Stimulated activated naive CD8-positive, alpha-beta T cell treated with anti-CD3 and anti-CD28 coated beads, Interleukin-15, Interleukin-2, amounts not matched to agents 100 ng/mL and 50 ng/mL, for 24 hours (primary cell): ENCODE measurements around the gene DCST1.

ENCODE experiments used
- H3K27ac Mint-ChIP-seq: one replicate; pipeline ENCODE4 v1.8.0; 2021; ENCODE audit warnings: mild to moderate bottlenecking, mixed read lengths
- H3K27me3 Mint-ChIP-seq: one replicate; pipeline ENCODE4 v1.8.0; 2021; ENCODE audit warnings: mixed read lengths
- H3K36me3 Mint-ChIP-seq: one replicate; pipeline ENCODE4 v1.8.0; 2021; ENCODE audit warnings: low read depth, mixed read lengths
- H3K4me1 Mint-ChIP-seq: one replicate; pipeline ENCODE4 v1.8.0; 2021; ENCODE audit warnings: low read depth, mixed read lengths
- H3K4me3 Mint-ChIP-seq: one replicate; pipeline ENCODE4 v1.8.0; 2021; ENCODE audit warnings: mild to moderate bottlenecking, mixed read lengths
- H3K9me3 Mint-ChIP-seq: one replicate; pipeline ENCODE4 v1.8.0; 2021; ENCODE audit warnings: mixed read lengths

Gene DCST1

DNA sequence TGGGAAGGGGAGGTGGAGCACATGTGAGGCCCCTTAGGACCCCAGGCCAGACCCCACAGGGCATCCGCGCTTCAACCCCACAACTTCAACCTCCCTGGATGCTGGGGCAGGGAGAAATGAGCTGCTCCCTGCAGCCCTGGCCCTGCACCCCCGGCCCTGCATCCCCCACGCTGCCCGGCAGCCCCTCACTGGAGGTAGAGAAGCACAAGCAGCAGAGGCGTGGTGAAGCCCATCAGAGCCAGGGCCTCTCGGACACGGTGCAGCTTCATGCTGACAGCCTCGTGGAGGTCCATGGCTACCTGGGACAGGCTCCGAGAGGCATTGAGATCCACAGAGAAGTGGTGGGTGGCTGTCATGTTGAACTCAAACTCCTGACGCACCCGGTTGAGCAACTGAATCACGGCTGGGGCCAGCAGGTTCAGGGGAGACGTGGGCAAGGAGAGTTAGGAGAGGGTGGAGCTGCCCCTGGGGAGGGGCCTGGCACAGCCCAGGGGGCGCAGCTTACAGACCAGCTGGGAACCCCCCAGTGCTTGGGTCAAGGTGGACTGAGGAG is 3.3 kb upstream of the DCST1 start:
- no peaks in the 10 kb centered on the region for H3K4me1 Mint-ChIP-seq
- no peaks in the 10 kb centered on the region for H3K27me3 Mint-ChIP-seq
- no peak overlapping the region for H3K27ac Mint-ChIP-seq
- H3K4me3 Mint-ChIP-seq: no peak overlapping the region
- H3K36me3 Mint-ChIP-seq: no peaks in the 10 kb centered on the region
- no peaks in the 10 kb centered on the region for H3K9me3 Mint-ChIP-seq

DNA sequence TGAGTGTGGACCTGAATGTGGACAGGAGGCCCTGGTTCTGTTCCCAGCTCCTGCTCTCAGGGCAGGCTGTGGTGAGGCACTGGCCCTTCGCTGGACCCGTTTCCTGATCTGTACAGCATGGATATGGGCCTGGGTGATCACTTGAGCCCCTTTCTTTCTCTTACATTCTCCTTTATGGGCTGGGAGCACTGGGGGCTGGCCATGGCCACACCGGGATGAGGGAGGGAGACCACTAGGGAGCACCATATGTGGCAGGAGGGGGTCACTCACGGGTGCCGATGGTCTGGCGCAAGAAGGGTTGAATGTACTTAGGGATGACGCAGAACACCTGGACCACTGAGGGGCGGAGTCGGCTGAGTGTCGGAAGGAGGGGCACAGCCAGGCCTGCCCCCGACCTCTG is 2.7 kb upstream of the DCST1 start:
- Mint-ChIP-seq H3K4me1 (no peaks in the 10 kb centered on the region), H3K9me3 (no peaks in the 10 kb centered on the region), H3K36me3 (no peaks in the 10 kb centered on the region), H3K27me3 (no peaks in the 10 kb centered on the region), H3K4me3 (no peak overlapping the region), H3K27ac (no peak overlapping the region)

- no peaks in the 10 kb centered on the region for H3K9me3 Mint-ChIP-seq
- H3K36me3 Mint-ChIP-seq: no peaks in the 10 kb centered on the region
- no peaks in the 10 kb centered on the region for H3K27me3 Mint-ChIP-seq
- no peak overlapping the region for H3K4me3 Mint-ChIP-seq
- no peak overlapping the region for H3K27ac Mint-ChIP-seq
- H3K4me1 Mint-ChIP-seq: no peaks in the 10 kb centered on the region
These were observed 738 bp upstream of the DCST1 start for GRCh38 chr1:155032886-155033285.

- Mint-ChIP-seq H3K4me3 (no peak overlapping the region), H3K27ac (no peak overlapping the region), H3K4me1 (no peaks in the 10 kb centered on the region), H3K36me3 (no peaks in the 10 kb centered on the region), H3K27me3 (peaks cover 5% of the 10 kb centered on the region), H3K9me3 (no peaks in the 10 kb centered on the region)
These were observed 939 bp downstream of the DCST1 start for GRCh38 chr1:155034318-155035208.

DNA sequence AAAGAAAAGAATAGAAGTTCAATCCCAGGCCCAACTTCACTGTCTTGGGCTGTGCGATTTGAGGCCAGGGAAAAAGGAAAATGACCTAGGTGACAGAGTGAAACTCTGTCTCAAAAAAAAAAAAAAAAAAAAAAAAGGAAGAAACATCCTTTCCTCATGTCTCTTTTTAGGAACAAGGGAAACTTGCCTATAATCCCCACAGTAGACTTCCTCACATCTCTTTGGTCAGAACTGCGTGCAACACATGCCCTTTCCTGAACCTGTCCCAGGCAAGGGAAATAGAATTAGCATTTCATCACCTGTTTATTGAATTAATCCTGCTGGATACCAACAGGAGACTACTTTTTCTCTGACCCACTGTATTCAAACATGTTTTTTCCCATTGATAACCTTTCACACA is 2.3 kb downstream of the DCST1 start:
- peaks cover 5% of the 10 kb centered on the region for H3K27me3 Mint-ChIP-seq
- no peak overlapping the region for H3K4me3 Mint-ChIP-seq
- H3K4me1 Mint-ChIP-seq: no peaks in the 10 kb centered on the region
- H3K9me3 Mint-ChIP-seq: no peaks in the 10 kb centered on the region
- H3K36me3 Mint-ChIP-seq: no peaks in the 10 kb centered on the region
- no peak overlapping the region for H3K27ac Mint-ChIP-seq

- no peaks in the 10 kb centered on the region for H3K4me1 Mint-ChIP-seq
- no peak overlapping the region for H3K4me3 Mint-ChIP-seq
- H3K36me3 Mint-ChIP-seq: no peaks in the 10 kb centered on the region
- H3K9me3 Mint-ChIP-seq: no peaks in the 10 kb centered on the region
- peaks cover 5% of the 10 kb centered on the region for H3K27me3 Mint-ChIP-seq
- H3K27ac Mint-ChIP-seq: no peak overlapping the region
These were observed 3.4 kb downstream of the DCST1 start for GRCh38 chr1:155037043-155037442.

DNA sequence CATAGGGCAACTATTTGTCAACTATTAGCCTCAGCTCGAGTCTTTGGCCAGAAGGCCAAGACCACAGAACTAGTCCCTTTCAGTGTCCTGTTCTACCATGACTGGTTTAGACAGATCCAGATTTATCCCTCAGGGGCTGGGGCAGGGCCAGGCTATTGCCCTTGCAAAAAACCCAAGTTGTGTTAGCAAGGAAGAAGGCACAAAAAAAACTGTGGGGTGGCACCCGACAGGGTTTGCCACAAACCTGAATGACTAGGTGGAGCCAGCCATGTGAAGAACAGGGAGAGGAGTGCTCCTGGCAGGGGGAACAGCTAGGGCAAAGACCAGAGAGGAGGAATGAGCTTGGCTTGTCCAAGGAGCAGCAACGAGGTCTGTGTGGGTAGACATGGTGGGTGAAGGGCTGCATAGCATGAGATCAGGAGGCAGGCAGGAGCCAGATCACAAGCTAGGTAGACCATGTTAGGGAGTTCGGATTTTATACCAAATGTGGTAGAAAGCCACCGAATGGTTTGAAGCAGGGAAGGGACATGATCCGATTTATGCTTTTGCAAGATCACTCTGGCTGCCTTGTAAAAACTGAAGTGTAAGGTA is 4.3 kb downstream of the DCST1 start:
- Mint-ChIP-seq H3K9me3 (no peaks in the 10 kb centered on the region), H3K4me1 (no peaks in the 10 kb centered on the region), H3K36me3 (no peaks in the 10 kb centered on the region), H3K27ac (no peak overlapping the region), H3K27me3 (peaks cover 5% of the 10 kb centered on the region), H3K4me3 (no peak overlapping the region)

- H3K36me3 Mint-ChIP-seq: no peaks in the 10 kb centered on the region
- H3K4me3 Mint-ChIP-seq: no peak overlapping the region
- peaks cover 5% of the 10 kb centered on the region for H3K27me3 Mint-ChIP-seq
- H3K9me3 Mint-ChIP-seq: no peaks in the 10 kb centered on the region
- H3K4me1 Mint-ChIP-seq: no peaks in the 10 kb centered on the region
- H3K27ac Mint-ChIP-seq: no peak overlapping the region
These were observed 5.1 kb downstream of the DCST1 start for GRCh38 chr1:155038602-155039307.

DNA sequence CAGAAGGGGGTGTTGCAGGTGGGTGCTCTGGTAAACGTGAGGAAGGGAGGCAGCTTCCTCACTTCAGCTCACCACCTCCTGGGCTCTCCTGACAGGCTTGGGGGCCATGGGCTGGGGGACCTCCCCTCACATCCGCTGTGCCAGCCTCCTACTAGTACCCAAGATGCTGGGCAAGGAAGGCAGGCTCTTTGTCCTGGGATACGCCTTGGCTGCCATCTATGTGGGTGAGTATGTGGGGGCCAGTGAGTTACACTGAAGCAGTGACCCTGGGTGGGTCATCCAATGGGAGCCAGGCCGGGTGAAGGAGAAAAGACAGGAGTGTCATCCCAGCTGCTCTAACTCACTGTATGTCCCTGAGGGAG is 5.7 kb downstream of the DCST1 start:
- H3K9me3 Mint-ChIP-seq: no peaks in the 10 kb centered on the region
- H3K36me3 Mint-ChIP-seq: no peaks in the 10 kb centered on the region
- H3K4me3 Mint-ChIP-seq: no peak overlapping the region
- H3K4me1 Mint-ChIP-seq: no peaks in the 10 kb centered on the region
- peaks cover 5% of the 10 kb centered on the region for H3K27me3 Mint-ChIP-seq
- H3K27ac Mint-ChIP-seq: no peak overlapping the region

GRCh38 chr1:155040358-155041093 is 6.9 kb downstream of the DCST1 start:
- no peak overlapping the region for H3K4me3 Mint-ChIP-seq
- H3K36me3 Mint-ChIP-seq: no peaks in the 10 kb centered on the region
- H3K4me1 Mint-ChIP-seq: peaks cover 8% of the 10 kb centered on the region
- H3K27ac Mint-ChIP-seq: no peak overlapping the region
- peaks cover 5% of the 10 kb centered on the region for H3K27me3 Mint-ChIP-seq
- no peaks in the 10 kb centered on the region for H3K9me3 Mint-ChIP-seq

- Mint-ChIP-seq H3K4me3 (no peak overlapping the region), H3K9me3 (no peaks in the 10 kb centered on the region), H3K36me3 (no peaks in the 10 kb centered on the region)
These were observed 9.2 kb downstream of the DCST1 start for GRCh38 chr1:155042789-155043188.

DNA sequence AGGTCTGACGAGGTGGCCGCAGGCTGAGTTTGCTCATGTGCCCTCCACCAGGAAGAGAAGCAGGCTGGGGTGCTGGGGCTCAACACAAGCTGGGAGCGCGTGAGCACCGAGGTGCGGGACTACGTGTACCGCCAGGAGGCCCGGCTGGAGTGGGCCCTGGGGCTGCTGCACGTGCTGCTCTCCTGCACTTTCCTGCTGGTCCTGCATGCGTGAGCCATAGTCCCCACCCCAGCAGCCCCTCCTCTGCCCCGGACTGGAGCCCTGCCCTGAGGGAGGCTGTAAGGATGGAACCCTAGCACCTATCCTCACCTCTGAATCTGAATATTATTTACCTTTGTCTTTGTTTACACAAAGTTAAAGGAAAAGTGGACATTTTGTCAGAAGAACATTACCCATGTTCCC is 9.7 kb downstream of the DCST1 start:
- Mint-ChIP-seq H3K27me3 (peaks cover 5% of the 10 kb centered on the region), H3K4me1 (peaks cover 8% of the 10 kb centered on the region), H3K4me3 (no peak overlapping the region), H3K36me3 (no peaks in the 10 kb centered on the region), H3K27ac (no peak overlapping the region), H3K9me3 (no peaks in the 10 kb centered on the region)

More at GRCh38 chr1:155042789-155043188, 9.2 kb downstream of the DCST1 start:
- Mint-ChIP-seq H3K27ac (no peak overlapping the region), H3K27me3 (peaks cover 5% of the 10 kb centered on the region), H3K4me1 (peaks cover 8% of the 10 kb centered on the region)

DNA sequence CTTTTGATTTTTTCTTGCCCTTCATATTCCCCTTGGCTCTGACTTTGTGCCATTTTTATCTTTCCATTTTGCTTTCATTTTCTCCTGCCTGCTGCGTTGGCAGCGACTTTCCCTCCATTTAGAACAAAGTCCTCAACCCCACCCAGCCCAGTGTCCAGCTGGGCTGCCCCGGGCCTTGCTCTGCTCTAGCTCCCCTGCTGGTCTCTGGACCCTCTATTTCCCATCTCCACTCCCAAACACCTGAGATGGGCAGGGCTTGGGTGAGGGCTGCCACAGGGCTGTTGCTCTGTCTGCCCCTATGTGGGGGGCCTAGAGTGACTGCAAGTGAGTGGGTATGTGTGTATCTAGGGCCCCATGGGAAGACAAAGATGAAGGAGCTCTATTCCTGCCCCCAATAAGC is 10.2 kb downstream of the DCST1 start:
- no peak overlapping the region for H3K4me3 Mint-ChIP-seq
- H3K27ac Mint-ChIP-seq: no peak overlapping the region
- H3K4me1 Mint-ChIP-seq: peaks cover 8% of the 10 kb centered on the region
- H3K27me3 Mint-ChIP-seq: peaks cover 5% of the 10 kb centered on the region
- H3K9me3 Mint-ChIP-seq: no peaks in the 10 kb centered on the region
- no peaks in the 10 kb centered on the region for H3K36me3 Mint-ChIP-seq

DNA sequence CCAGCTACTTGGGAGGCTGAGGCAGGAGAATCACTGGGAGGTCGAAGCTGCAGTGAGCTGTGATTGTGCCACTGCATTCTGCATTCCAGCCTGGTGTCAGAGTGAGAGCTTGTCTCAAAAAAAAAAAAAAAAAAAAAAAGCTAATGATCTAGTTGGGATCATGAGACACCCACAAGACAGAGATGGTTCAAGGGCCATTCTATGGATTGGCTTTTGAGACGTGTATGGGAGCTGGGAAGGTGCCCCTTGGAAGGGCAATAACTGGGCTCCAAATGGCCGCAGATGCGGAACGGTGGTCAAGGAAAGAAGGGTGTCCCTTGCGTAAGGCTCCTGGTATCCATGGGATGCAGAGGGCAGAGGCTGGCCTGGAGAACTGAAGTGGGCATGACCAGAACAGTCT is 10.7 kb downstream of the DCST1 start:
- H3K27ac Mint-ChIP-seq: no peak overlapping the region
- no peak overlapping the region for H3K4me3 Mint-ChIP-seq
- peaks cover 8% of the 10 kb centered on the region for H3K4me1 Mint-ChIP-seq
- H3K36me3 Mint-ChIP-seq: no peaks in the 10 kb centered on the region
- peaks cover under 1% of the 10 kb centered on the region for H3K27me3 Mint-ChIP-seq
- no peaks in the 10 kb centered on the region for H3K9me3 Mint-ChIP-seq
